ENCODE measurements around the gene FOXL3.

- TF ChIP-seq SUZ12 (IDR thresholded peaks at IDR 0.05) = no peak
- no peak for TF ChIP-seq BHLHE40 (IDR thresholded peaks at IDR 0.05; ENCODE audit: borderline replicate concordance)
- TF ChIP-seq TARDBP (IDR thresholded peaks at IDR 0.05) = no peak
Measured at GRCh38 chr7:302054-302992, 12.4 kb downstream of the FOXL3 start.

All from HEK293T (cell line).